HG03457 (cell line): ENCODE data around the gene DBT.
"Not testable (repeated sequence)": the region's sequence is repeated elsewhere in the genome, so short reads cannot be mapped to it uniquely, and the experiment has no call there.

Source experiments
- ATAC-seq: cut with Tn5 transposase; IDR thresholded peaks from one replicate; pipeline ENCODE4 v1.9.1; 2021; ENCODE audit warnings: moderate number of reproducible peaks; ENCODE audit not compliant: unreplicated experiment

Gene DBT

DNA sequence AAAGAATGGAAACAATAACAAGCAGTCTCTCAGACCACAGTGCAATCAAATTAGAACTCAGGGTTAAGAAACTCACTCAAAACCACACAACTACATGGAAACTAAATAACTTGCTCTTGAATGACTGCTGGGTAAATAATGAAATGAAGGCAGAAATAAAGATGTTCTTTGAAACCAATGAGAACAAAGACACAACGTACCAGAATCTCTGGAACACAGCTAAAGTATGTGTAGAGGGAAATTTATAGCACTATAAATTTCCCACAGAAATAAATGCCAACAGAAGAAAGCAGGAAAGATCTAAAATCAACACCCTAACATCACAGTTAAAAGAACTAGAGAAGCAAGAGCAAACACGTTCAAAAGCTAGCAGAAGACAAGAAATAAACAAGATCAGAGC, 46.9 kb downstream of the DBT start:
- ATAC-seq, result not testable (repeated sequence)

DNA sequence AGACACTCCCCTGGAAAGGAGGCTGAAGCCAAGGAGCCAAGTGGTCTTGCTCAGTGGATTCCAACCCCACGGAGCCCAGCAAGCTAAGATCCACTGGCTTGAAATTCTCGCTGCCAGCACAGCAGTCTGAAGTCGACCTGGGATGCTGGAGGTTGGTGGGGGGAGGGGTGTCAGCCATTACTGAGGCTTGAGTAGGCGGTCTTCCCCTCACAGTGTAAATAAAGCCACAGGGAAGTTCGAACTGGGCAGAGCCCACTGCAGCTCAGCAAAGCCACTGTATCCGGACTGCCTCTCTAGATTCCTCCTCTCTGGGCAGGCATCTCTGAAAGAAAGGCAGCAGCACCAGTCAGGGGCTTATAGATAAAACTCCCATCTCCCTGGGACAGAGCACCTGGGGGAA, 49.6 kb downstream of the DBT start:
- ATAC-seq, result not testable (repeated sequence)

DNA sequence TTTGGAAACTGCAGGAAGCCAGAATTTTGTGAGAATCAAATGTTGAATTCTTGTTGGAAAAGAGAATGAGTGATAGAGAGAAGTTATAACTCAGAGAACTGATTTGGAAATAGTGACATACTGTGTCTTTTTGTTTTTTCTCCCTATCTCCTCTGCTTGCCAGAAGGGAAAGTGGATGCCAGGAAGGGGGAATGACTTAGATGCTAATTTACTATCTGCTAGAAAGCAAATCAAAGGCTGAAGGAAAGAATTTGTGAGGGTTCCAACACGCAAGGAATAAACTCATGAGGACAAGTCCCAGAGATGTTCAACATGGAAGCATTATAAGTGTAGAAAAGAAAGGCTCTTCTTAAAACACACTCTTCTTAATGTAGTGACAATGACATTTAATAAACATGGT, 51.0 kb downstream of the DBT start:
- ATAC-seq, result no peak

DNA sequence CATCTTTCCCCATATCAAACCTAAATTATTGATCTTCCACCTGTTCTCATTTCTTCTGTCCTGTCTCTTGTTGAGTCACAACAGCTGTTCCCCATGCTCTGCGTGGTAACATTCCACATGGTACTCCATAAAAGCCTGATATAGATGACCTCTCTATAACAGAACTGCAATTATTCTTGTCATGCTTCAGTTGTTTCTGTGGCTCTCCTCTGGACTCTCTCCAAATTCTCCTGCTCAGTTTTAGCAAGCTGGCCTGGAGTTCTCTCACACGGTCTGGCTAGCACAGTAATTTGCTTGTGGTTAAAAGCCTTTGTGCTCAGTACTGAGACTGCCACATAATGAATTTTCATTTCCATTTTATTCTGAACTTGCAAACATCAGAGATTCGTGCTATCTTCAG, 61.0 kb downstream of the DBT start:
- no peak for ATAC-seq

DNA sequence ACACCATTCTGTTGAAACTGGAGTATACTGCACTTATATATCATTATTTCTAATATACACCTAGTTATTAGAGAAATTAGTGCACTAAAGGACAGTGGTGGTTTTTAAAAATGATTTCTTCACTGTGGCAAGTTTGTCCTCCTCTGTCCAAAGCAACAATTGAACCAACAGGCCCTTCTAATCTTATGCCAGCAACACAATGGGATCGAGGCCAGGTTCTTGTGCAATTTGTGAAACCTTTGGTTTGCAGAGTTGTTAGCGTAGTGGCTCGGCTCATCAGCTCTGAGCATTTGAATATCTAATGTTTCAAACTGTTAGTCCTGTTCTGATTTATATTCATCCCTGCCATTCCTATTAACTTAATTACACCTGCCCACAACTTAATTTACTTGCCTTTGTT, 61.7 kb downstream of the DBT start:
- no peak for ATAC-seq

DNA sequence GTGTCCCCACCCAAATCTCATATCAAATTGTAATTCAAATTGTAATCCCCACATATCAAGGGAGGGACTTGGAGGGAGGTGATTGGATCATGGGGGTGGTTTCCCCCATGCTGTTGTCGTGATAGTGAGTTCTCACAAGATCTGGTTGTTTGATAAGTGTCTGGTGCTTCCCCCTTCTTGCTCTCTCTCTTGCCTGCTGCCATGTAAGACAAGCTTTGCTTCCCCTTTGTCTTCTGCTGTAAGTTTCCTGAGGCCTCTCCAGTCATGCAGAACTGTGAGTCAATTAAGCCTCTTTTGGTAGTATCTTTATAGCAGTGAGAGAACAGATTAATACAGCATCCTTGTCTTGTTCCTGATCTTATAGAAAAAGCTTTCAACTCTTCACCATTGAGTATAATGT, 65.1 kb downstream of the DBT start:
- ATAC-seq, result peak; percentile 65

DNA sequence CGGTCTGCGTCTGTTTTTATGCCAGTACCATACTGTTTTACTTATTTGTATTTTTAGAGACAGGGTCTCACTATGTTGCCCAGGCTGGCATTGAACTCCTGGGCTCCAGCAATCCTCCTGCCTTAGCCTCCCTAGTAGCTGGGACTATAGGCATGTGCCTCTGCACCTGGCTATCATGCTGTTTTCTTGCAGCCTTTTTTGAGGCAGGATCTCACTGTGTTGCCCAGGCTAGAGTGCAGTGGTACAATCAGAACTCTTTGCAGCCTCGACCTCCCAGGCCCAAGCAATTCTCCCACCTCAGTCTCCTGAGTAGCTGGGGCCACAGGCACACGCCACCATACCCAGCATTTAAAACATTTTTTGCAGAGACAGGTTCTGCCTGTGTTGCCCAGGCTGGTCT, 66.3 kb downstream of the DBT start:
- ATAC-seq, result no peak

DNA sequence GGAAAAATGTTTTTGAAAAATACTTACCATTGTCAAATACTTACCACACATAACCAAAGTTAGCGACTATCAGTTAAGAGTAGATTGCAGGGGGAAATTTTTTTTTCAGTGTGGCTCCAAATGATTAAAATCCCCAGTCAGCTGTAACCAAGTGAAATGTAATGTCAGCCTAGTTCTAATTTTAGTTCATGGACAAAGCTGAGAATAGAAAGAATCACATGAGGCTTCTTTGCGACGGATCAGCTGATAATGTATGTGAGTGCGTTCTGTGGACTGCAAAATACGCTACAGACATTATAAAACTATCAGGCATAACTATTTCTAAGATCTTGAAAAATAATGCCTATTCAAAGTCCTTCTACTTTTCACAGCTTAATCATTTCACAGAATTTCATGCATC, 71.5 kb downstream of the DBT start, which contains the start of gene LRRC39:
Gene LRRC39 (minus strand): TSS at position 166 of the 400 bp plus-strand sequence. CDS start 9,740 bp downstream, outside the sequence.
- no peak for ATAC-seq

DNA sequence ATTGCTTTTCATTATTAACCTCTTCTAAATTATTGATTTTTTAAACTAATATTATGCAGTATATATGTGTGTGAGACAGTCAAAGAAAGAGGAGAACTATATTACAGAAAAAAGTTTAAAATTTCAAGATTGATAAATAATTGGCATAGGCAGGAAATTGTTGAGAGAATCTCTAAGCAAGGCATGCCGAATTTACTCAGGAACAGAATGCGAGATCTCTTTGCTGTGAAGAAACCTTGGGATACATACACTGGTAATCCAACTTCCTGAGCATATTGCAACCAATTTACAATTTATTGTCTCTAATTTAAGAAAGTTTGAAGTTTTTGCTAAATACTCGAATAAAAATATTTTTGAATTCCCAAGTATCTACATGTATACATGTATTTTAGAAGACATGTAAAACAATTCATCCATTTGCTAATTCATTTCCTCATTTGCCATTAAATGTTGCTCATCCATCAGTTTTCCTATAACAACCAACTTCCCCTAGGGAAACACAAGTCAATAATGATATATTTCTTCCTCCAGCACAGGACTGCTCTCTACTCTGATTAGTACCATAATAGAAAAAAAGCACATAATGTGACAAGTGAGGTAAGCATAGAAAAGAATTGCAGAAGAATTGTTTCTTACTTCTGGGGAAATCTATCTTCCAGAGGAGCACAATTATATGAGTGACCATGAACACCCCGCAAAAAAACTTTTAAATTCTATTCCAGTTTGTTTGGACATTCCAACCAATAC, 72.2 kb downstream of the DBT start:
- no peak for ATAC-seq

DNA sequence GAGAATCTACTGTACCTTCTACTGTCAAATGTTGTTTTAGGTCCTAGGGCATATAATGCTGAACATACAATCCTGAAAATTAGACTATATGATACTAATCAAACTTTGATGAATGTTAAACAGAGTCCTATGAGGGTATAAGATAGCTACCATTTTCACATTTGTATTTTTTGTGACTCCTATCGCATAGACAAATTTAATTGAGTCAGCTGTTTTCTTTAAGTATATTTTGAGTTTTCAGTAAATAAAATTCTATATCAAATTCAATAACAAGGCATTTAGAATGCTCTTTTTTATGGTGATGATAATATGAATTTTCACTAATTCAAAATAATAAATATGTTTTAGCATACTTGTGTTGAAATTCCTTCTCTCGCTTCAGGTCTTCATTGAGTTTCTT, 81.6 kb downstream of the DBT start:
- no peak for ATAC-seq

DNA sequence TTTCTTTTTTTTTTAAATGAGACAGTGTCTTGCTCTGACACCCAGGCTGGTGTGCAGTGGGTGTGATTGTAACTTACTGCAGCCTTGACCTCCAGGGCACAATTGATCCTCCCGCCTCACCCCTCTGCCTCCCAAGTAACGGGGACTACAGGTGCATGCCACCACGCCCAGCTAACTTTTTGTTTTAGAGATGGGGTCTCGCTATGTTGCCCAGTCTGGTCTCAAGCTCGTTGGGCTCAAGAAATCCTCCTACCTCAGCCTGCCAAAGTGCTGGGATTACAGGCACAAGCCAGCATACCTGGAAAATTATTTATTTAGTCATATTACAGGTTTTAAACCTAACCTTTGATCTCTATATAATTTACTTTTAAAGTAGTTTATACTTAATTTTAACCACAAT, 84.9 kb downstream of the DBT start:
- no peak for ATAC-seq

DNA sequence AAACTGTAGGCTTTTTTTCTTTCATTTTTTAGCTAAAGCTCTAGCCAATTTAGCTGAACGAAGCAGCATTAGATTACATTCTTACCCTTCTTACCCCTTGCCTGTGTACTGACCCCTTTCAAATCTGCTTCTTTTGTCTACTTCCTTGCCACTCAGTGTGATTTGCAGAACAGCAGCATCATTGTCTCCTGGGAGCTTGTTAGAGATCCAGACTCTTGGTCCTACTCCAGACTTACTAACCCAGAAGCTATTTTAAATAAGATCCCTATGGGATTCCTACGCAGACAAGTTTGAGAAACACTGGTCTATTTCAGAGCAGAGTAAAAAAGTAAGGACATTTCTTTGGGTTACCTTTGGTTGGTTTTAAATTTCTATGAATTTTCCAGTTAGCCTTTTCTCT, 85.4 kb downstream of the DBT start:
- no peak for ATAC-seq

DNA sequence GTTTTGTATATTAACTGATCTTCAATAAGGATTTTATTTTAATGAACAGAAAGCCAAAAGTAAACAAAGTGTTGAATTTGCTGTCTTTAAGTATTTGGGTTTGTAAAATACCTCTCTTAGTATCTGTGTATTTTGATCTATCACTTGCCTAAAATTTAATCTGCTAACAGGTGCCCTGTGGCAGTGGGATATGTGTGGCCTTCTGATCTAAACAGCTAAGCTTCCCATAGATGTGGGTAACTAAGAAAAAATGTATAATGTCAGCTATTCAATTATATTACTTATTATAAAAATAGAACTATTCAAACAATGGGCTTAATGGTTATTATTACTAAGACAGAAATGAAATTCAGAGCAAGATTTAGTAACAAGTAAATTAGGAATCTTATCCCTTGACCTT, 86.8 kb downstream of the DBT start:
- no peak for ATAC-seq

DNA sequence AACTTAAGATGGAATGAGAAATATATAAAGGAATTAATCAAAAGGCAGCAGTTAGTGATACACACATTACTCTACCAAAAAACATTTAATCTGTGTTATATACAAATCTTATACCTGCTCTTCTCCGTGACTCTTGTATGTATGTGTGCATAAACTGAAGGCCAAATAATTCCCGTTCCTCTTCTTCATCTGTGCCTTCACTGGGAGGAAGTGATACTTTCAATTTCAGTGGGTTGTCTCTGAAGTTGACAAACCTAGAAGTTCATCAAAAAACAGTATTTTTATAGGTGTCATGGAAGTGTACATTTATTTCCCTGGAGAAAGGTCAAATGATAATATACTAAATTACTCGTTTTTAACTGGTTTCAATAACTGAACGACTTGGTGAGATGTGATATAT, 97.4 kb downstream of the DBT start:
- no peak for ATAC-seq

DNA sequence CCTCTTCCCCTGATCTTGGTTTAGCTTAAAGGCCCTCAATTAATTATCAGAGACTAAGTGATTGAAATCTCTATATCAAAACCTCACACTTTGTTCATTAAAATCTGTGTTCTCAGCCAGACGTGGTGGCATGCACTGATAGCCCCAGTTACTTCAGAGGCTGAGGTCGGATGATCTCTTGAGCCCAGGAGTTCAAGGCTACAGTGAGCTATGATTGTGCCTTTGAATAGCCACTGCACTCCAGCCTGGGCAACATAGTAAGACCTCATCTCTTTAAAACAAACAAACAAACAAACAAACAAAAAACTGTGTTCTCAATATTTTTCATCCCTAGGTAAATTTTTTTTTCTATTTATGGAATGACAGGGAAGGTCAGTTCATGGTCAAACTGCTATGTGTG, 98.0 kb downstream of the DBT start:
- ATAC-seq, result no peak

DNA sequence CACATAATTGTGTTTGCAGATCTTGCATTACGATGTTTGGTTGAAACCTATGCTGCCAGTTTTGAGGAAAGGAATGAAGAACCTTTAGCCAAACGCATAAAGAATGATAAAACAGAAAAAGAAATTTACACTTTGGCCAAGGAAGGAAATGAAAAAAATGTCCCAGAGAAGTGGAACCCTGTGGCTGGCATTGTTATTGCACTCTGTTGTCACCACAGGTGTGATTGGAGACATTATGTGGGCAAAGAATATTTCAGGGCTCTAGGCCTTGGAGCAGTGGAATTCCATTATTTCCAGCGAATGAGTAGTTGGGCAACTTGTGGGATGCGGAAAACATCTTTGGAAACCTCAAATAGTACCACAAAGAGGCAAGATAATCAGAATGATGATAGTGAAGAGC, 101.8 kb downstream of the DBT start:
- no peak for ATAC-seq

DNA sequence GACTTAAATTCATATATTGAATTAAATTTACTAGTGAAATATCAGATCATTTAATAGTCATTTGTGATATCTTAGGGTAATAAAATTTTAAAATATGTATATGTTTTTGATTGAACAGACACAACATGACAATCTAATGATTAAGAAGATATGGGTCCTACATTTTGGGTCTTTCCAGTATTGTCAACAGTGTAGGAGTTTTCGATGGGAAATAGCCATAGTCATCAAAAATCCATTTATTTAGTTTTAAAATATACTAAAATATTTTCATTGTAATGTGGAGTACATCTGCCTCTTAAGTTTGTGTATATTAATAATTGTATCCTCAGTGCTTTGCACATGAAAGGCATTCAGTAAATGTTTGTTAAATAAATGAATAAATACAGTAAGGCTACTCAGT, 102.7 kb downstream of the DBT start:
- ATAC-seq, result no peak

DNA sequence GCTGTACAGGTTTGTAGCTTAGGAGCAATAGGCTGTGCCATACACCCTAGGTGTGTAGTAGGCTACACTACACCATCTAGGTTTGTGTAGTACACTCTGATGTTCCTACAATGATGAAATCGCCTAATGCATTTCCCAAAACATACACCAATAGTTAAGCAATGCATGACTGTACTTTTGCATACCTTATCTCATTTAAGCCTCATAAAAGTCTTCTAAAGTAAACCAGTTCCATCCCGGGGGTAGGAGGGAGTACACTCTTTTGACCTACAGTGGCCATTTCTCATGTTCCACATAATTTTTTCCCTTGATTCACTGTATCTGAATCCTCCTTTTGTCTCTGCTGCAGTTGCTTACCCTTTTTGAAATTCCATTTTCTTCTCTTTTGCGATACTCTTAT, 104.5 kb downstream of the DBT start:
- ATAC-seq, result no peak

DNA sequence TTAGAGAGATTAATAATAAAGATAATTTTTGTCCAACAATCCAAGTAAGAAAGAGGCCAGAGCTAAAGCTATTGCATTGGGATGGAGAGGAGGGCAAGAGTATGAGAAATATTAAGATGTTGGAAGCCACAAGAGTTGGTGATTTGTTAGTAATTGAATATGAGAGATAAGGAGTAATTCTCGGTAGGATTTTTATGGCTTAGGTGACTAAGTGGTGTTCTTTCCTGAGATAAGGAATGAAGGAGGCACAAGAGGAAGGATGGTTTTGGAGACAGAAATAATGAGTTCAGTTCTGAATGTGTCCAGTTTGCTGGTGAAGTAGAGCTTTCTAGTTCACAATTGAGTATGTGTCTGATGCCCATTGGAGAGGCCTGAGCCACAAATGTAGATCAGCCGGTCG, 107.3 kb downstream of the DBT start:
- no peak for ATAC-seq

DNA sequence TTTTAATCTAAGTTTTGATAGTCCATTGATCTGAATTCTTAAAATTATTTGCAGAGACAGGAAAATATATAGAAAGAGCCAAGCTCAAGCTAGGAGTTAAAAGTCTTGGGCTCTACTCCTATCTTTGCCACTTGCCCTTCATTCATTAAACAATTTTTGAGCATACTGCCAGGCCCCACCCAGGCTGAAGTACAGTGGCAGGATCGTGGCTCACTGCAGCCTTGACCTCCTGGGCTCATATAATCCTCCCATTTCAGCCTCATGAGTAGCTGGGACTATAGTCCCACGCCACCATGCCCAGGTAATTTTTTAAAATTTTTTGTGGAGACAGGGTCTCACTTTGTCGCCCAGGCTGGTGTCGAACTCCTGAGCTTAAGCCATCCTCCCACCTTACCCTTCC, 108.4 kb downstream of the DBT start:
- no peak for ATAC-seq

DNA sequence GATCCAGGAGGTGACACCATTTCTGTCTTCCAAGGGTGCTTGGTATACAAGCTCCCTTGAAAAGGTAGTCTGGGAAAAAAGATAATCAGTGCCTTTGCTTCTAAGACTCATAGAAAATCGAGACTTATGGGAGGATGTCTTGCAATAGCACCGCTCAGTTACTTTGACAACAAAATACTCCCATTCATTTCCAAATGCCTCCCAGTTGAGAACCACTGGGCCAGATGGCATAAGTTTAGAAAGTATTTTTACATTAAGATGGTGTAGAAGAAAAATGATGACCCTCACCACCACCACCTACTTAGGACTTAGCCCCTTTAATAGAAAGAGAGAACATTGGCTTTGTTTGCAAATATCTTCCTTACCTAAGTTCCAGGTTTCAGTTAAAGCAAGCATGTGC, 112.0 kb downstream of the DBT start:
- ATAC-seq, result no peak
